IMR-90 (cell line): ENCODE data around the gene LTBP1.

ENCODE experiments used
- BHLHE40 ChIP-seq: fragments of 150-350 bp; IDR thresholded peaks from 2 replicates; pipeline ENCODE4 v1.6.1; 2016; ENCODE audit warnings: mild to moderate bottlenecking, low read depth, low read length
- FOS ChIP-seq: fragments of 150-350 bp; IDR thresholded peaks from 2 replicates; pipeline ENCODE4 v1.6.1; 2016; ENCODE audit warnings: low read depth, low read length
- POLR2A ChIP-seq: IDR thresholded peaks from 2 replicates; pipeline ENCODE4 v1.6.1; 2012; ENCODE audit warnings: mild to moderate bottlenecking, low read depth, low read length
- RAD21 ChIP-seq: IDR thresholded peaks from 2 replicates; pipeline ENCODE4 v1.6.1; 2012; ENCODE audit warnings: low read length, improper control_type of control experiment
- RCOR1 ChIP-seq: IDR thresholded peaks from 2 replicates; pipeline ENCODE4 v1.6.1; 2012; ENCODE audit warnings: mild to moderate bottlenecking, low read length, improper control_type of control experiment; ENCODE audit not compliant: insufficient replicate concordance
- RFX5 ChIP-seq: IDR thresholded peaks from 2 replicates; pipeline ENCODE4 v1.8.0; 2012; ENCODE audit warnings: low read depth, mild to moderate bottlenecking, low read length, moderate library complexity
- TF ChIP-seq, protein P1 (sequence below): conservative IDR thresholded peaks from 2 replicates; pipeline ENCODE4 v1.5.1; 2012; ENCODE audit warnings: mild to moderate bottlenecking, low read depth, low read length, improper control_type of control experiment
- TF ChIP-seq, protein P2 (sequence below): fragments of 150-350 bp; IDR thresholded peaks from 2 replicates; pipeline ENCODE4 v1.6.1; 2017; ENCODE audit warnings: mild to moderate bottlenecking, antibody characterized with exemption, low read length, low read depth

DNA sequence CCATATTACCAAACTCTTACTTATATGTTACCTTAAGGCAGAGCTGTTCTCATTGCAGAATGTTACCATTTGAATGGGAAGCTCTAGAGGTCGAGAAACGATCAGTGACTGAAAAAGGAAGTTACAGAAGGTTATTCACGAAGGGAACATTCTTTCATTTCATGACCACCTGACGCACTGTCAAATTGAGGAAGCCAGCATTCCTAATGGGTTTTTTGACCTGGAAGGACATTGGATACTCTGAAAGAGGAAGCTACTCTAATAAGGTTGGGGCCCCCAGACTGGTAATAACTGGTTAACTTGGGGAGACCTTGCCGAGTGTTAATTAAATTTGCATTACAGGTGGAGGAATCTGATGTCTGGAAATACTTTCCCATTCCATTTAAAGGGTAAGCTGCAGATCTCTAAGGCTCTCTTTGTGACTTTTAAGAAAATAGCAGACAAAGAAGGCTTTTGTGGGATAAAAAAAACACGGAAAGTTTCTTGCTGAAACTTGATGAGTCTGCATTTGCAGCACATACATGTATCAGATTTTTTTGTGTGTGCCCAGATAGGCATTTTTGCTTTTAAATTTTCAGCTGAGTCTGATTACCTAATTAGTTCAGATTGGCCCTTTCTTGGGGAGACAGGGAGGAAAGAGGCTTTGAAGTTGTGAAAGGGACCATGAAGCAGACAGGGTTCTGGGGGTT lies 137.1 kb downstream of the LTBP1 start:
- TF ChIP-seq, protein P1, sequence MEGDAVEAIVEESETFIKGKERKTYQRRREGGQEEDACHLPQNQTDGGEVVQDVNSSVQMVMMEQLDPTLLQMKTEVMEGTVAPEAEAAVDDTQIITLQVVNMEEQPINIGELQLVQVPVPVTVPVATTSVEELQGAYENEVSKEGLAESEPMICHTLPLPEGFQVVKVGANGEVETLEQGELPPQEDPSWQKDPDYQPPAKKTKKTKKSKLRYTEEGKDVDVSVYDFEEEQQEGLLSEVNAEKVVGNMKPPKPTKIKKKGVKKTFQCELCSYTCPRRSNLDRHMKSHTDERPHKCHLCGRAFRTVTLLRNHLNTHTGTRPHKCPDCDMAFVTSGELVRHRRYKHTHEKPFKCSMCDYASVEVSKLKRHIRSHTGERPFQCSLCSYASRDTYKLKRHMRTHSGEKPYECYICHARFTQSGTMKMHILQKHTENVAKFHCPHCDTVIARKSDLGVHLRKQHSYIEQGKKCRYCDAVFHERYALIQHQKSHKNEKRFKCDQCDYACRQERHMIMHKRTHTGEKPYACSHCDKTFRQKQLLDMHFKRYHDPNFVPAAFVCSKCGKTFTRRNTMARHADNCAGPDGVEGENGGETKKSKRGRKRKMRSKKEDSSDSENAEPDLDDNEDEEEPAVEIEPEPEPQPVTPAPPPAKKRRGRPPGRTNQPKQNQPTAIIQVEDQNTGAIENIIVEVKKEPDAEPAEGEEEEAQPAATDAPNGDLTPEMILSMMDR, result no peak
- TF ChIP-seq RAD21, result no peak
- TF ChIP-seq RFX5, result no peak
- TF ChIP-seq RCOR1, result no peak
- no peak for TF ChIP-seq POLR2A
- no peak for TF ChIP-seq FOS
- TF ChIP-seq, protein P2, sequence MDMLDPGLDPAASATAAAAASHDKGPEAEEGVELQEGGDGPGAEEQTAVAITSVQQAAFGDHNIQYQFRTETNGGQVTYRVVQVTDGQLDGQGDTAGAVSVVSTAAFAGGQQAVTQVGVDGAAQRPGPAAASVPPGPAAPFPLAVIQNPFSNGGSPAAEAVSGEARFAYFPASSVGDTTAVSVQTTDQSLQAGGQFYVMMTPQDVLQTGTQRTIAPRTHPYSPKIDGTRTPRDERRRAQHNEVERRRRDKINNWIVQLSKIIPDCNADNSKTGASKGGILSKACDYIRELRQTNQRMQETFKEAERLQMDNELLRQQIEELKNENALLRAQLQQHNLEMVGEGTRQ, result no peak
- no peak for TF ChIP-seq BHLHE40
